IPS-NIHi7 (cell line): ENCODE data around the gene CACNA1H.
"Not testable (repeated sequence)": the region's sequence is repeated elsewhere in the genome, so short reads cannot be mapped to it uniquely, and the experiment has no call there.

ENCODE experiments used
- DNase-seq: peaks from one replicate; pipeline ENCODE4 v3.0.0; 2012; ENCODE audit warnings: mixed read lengths; ENCODE audit errors: extremely low spot score

CACNA1H gene

DNA sequence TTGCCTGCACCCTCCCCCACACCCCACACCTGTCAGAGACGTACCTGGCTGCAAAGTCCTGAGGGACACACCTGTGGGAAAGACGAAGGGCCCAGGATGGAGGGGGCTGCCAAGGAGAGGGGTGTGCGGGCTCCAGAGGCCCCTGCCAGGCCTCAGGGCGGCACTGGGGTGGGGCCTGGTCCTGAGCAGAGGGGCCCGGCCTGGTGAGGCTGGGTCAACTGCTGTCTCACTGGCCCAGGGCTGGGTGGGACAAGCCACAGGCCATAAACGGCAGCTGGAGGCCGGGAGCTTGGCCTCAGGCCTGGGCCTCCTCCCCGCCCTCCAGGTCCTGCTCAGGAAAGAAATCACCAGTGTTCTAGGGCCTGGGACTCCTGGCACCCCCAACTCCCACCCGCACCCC, 71.7 kb downstream of the CACNA1H start:
- no peak for DNase-seq

DNA sequence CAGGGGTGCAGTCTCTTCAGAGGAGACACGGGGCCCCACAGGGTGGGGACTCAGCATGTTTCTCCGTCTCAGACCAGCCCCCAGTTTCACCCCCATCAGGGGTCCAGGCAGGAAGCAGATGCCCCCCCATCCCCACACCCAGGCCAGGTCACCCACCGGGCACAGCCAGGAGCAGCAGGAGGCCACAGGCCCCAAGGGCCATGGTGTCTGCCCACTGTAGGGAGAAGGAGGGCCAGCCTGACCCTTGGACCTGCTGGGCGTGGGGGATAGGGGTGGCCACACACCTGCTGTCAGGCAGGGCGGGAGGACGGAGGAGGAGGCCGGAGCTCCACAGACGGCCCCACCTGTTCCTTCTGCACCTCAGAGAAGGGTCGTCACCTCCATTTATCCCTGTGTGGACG, 72.1 kb downstream of the CACNA1H start, which contains the start of gene TPSG1:
Gene TPSG1 (minus strand): TSS at position 218 of the 401 bp plus-strand sequence. CDS start 16 bp downstream, at position 202.
- no peak for DNase-seq

DNA sequence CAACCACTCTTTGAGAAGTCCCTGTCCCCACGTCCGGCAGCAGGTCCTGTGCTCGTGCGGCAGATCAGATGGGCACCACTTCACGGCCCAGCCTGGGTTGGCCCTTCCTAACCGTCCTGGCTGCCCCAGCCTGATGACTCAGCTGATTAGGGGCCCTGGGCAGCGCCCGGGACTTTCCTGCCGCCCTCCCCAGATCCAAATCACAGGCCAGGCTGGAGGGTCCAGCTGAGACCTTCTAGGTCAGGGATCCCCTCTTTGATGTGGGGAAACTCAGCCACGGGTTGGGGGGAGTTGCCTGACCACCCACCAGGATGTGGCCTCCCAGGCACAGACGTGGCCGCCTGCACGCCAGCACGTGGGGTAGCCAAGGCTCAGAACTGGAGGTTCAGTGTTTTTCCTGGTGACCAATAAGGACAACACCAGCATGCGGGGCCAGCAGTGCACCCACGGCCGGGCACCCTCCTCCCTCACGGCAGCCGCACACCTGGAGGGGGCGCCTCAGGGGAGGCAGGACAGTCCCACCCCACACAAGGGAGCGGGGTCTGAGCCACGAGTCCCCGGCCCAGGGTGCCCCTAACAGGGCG, 72.9 kb downstream of the CACNA1H start:
- not testable (repeated sequence) for DNase-seq

DNA sequence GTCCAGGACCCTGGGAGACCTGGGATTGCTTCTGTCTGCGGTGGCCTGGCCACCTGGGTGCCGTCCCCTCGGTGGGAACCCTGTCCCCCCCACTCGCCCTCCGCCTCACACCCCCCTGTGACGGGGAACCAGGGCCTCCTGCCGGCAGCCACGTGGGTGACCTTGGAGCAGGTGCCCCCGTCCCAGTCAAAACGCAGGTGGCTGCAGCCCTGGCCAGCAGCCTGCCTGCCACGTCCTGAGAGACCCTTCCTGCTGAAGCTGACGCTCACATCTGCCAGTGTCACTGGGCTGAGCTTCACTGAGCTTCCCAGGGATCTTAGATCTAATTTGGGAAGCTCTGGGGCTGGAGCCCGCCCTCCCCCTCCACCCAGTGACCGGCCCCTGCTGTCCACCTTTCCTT, 73.8 kb downstream of the CACNA1H start:
- not testable (repeated sequence) for DNase-seq

DNA sequence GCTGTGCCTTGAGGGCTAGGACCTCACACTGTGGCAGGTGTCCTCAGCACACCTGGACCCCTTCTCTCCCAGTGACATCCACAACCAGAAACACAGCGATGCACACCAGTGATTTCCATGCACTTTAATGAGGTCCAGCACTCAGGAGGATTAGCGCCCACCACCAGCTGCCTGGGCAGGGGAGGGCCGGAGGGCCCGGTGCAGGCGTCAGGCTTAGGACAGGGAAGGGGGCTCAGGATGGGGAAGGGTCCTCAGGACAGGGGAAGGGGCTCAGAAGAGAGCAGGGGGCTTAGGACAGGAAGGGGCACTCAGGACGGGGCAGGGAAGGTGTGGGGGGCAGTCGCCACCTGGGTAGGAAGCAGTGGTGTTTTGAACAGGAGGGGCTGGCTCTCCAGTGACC, 75.3 kb downstream of the CACNA1H start:
- not testable (repeated sequence) for DNase-seq

DNA sequence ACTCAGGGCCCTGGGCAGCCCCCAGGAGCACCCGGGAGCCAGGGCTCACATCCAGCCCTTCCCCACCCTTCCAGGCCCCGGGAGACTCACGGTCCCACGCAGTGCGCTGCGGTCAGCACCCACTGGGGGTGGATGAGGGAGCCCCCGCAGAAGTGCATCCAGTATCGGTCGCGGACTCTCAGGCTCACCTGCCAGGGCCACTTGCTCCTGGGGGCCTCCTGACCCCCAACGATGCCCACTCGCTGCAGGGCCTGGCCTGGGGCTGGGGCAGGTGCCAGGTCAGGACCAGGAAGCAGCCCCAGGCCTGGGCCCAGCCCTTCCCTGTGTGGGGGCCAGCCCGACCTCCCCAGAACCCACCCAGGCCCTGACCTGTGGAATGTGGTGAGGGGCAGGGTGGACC, 76.6 kb downstream of the CACNA1H start:
- not testable (repeated sequence) for DNase-seq

DNA sequence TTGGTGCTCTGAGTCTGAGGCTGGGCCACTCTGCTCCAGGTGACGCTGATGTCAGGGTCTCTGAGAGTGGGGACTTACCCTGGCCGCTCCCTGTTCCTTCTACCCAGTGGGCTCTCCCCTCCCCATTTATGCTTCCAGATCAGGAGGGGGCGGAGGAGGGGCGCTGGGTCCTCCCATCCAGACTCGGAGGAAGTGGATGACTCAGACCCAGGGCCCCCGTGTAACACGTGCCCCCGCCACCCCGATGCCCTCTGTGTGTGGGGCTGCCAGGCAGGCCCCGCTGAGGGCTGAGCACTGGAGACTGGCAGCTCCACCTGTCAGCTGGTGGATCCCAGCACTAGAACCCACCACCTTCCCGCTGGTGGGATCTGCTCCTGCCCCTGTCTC, 77.2 kb downstream of the CACNA1H start, which contains the start of gene TPSB2:
Gene TPSB2 (minus strand): TSS at position 101 of the 387 bp plus-strand sequence. CDS start 233 bp downstream, outside the sequence.
- DNase-seq, result not testable (repeated sequence)

DNA sequence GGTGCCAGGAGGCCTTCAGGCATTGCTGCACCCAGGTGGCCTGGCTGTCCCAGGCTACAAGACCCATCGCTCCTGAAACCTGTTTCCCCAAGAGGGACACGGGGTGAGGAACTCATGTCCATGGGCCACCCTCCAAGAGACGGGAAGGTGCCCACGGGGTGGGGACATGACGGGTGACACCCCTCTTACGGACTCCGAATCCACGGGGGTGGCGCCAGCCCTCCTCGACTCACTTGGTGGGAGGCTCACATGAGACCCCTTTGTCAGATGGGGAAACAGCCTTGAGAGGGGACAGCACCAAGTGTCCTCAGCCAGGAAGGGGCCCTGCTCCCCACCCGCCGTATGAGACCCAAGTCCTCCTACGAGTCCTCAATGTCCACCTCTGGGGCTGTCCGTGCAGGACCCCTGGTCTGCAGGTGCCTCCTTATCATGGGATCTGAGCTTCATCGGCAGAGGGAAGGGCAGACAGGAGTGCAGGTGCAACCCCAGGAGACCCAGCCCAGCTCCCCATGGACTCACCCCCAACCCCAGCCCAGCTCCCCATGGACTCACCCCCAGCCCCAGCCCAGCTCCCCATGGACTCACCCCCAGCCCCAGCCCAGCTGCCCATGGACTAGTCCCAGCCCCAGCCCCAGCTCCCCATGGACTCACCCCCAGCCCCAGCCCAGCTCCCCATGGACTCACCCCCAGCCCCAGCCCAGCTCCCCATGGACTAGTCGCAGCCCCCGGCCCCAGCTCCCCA, 77.7 kb downstream of the CACNA1H start:
- DNase-seq, result not testable (repeated sequence)

DNA sequence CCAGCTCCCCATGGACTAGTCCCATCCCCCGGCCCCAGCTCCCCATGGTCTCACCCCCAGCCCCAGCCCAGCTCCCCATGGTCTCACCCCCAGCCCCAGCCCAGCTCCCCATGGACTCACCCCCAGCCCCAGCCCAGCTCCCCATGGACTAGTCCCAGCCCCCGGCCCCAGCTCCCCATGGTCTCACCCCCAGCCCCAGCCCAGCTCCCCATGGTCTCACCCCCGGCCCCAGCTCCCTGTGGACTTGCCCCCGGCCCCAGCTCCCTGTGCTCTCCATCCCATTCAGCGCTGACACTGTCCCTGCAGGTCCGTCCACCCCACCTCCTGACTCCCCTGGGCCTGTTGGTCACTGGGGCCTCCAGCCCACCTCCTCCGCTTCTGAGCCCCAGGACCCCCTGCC, 78.4 kb downstream of the CACNA1H start:
- not testable (repeated sequence) for DNase-seq

DNA sequence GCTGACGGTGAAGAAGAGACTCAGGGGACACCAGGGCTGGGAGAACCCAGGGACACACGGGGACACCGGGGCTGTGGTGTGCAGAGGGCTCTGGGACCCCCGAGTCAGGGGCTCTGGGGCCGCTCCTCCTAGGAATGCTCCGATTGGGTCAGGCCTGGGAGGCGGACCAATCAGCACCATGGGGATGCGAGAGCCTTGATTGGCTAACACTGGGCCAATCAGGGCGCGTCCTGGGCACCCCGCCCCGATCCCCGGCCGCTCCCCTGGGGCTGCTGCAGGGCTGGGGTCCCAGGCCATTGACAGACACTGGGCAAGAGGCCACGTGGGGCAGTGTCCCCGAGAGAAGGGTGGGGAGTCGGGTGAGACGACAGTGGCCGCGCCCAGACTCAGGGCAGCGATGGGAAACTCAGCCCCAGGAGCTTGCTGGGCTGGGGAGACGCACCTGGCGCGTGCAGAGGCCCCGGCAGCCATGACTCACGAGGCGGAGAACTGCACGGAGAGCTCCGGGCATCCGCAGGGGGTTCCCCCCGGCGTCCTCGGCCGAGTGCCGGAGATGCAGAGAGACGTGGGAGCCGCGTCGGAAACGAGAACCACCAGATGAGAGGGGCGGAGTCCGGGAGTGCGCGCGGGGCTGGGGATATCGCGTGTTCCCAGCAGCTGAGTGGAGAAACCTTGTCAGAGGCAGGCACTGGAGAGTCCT, 79.3 kb downstream of the CACNA1H start:
- DNase-seq, result not testable (repeated sequence)

DNA sequence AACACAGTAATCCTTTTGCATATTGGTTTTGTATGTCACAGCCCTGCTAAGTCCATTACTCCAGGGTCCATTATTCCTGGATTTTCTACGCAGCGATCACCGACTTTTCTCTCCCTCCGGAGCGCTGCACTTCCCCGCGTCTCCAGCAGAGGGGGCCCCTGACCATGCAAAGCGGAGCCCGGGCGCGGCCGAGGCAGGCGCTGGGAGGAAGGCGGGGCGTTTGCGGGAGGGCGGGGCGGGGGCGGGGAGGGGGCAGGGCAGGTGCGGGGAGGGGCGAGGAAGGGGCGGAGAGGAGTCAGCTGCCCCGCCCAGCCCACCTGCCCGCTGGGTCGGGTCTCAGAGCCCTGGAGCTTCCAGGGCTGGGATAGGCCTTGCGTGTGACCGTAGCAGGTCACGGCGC, 83.8 kb downstream of the CACNA1H start:
- not testable (repeated sequence) for DNase-seq

DNA sequence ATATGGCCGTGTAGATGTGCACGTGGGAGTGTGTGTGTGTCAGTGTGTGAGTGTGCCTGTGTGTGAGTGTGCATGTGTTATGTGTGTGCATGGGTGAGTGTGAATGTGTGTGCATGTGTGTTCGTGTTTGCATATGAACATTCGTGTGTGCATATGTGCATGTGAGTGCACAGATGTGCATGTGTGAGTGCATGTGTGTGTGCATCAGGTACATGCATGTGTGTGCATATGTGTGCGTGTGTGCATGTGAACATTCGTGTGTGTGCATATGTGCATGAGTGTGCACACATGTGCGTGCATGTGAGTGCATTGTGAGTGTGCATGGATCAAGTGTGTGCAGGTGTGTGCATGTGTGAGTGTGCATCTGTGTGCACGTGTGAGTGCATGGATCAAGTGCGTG, 85.1 kb downstream of the CACNA1H start:
- DNase-seq, result no peak

DNA sequence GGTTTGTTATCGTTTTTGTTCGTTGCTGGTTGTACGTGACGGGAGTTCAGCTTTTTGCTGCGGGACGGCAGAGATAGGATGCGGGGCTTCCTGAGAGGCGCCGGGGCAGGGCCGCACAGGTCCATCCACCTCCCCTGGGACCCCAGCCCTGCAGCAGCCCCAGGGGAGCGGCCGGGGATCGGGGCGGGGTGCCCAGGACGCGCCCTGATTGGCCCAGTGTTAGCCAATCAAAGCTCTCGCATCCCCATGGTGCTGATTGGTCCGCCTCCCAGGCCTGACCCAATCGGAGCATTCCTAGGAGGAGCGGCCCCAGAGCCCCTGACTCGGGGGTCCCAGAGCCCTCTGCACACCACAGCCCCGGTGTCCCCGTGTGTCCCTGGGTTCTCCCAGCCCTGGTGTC, 86.0 kb downstream of the CACNA1H start:
- not testable (repeated sequence) for DNase-seq

DNA sequence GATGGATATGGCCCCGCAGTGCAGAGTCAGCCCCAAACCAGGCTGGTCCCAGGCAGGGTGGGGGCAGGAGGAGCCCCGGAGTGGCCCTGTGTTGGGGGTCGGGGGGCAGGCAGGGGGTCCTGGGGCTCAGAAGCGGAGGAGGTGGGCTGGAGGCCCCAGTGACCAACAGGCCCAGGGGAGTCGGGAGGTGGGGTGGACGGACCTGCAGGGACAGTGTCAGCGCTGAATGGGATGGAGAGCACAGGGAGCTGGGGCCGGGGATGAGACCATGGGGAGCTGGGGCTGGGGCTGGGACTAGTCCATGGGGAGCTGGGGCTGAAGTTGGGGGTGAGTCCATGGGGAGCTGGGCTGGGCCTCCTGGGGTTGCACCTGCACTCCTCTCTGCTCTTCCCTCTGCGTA, 86.7 kb downstream of the CACNA1H start:
- DNase-seq, result not testable (repeated sequence)

DNA sequence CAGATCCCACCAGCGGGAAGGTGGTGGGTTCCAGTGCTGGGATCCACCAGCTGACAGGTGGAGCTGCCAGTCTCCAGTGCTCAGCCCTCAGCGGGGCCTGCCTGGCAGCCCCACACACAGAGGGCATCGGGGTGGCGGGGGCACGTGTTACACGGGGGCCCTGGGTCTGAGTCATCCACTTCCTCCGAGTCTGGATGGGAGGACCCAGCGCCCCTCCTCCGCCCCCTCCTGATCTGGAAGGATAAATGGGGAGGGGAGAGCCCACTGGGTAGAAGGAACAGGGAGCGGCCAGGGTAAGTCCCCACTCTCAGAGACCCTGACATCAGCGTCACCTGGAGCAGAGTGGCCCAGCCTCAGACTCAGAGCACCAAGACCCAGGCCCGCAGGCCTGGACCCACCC, 87.5 kb downstream of the CACNA1H start, which contains the start of gene TPSAB1:
Gene TPSAB1 (plus strand): TSS at position 270 of the 400 bp plus-strand sequence. CDS start 234 bp downstream, outside the sequence.
- not testable (repeated sequence) for DNase-seq

DNA sequence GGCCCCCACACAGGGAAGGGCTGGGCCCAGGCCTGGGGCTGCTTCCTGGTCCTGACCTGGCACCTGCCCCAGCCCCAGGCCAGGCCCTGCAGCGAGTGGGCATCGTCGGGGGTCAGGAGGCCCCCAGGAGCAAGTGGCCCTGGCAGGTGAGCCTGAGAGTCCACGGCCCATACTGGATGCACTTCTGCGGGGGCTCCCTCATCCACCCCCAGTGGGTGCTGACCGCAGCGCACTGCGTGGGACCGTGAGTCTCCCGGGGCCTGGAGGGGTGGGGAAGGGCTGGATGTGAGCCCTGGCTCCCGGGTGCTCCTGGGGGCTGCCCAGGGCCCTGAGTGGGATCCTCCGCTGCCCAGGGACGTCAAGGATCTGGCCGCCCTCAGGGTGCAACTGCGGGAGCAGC, 88.2 kb downstream of the CACNA1H start:
- not testable (repeated sequence) for DNase-seq

DNA sequence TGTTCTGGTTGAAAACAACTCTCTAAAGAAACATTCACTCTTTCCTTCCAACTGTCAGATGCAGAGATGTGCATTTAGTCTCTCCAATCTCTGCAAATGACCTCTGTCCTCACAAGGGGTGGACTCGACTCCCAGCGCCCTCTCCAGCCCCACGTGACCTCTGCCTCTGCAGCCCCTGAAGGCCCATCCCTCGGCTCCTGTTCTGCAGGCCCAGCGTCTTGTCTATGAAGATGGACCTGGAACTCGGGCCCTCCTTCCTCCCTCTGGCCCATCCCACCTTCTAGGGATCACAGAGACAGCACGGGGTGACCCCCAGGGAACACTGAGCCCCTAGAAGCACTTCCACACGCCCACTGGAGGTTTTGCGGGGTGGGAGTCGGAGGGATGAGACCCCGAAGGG, 90.5 kb downstream of the CACNA1H start:
- DNase-seq, result not testable (repeated sequence)

DNA sequence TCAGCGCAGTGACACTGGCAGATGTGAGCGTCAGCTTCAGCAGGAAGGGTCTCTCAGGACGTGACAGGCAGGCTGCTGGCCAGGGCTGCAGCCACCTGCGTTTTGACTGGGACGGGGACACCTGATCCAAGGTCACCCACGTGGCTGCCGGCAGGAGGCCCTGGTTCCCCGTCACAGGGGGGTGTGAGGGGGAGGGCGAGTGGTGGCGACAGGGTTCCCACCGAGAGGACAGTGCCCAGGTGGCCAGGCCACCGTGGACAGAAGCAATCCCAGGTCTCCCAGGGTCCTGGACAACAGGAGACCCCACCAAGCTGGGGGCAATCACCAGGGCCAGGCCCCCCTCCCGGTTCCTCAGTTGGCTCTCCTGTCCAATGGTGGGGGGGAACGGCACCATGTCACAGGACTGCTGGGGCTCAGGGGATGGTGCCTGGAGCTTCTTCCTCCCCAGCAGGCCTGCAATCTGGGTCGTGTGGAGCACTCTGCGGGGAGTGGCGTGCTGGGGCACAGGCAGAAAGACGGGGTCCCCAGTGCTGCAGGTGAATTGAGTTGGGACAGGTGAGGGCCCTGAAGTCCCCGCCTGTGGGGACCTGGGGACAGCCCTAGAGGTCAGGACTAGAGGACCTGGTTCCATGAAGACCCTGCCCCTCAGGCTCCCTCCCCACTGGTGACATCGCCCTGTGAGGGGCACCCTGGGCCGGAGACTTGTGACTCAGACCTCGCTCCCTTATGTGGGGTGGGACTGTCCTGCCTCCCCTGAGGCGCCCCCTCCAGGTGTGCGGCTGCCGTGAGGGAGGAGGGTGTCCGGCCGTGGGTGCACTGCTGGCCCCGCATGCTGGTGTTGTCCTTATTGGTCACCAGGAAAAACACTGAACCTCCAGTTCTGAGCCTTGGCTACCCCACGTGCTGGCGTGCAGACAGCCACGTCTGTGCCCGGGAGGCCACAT, 91.3 kb downstream of the CACNA1H start:
- not testable (repeated sequence) for DNase-seq

DNA sequence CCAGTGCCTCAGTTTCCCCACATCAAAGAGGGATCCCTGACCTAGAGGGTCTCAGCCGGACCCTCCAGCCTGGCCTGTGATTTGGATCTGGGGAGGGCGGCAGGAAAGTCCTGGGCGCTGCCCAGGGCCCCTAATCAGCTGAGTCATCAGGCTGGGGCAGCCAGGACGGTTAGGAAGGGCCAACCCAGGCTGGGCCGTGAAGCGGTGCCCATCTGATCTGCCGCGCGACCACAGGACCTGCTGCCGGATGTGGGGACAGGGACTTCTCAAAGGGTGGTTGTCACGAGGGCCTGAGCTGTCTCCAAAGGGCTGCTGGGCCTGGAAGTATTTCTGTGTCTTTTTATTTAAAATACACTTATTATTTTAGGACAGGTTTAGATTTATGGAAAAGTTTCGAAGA, 92.0 kb downstream of the CACNA1H start:
- no peak for DNase-seq

DNA sequence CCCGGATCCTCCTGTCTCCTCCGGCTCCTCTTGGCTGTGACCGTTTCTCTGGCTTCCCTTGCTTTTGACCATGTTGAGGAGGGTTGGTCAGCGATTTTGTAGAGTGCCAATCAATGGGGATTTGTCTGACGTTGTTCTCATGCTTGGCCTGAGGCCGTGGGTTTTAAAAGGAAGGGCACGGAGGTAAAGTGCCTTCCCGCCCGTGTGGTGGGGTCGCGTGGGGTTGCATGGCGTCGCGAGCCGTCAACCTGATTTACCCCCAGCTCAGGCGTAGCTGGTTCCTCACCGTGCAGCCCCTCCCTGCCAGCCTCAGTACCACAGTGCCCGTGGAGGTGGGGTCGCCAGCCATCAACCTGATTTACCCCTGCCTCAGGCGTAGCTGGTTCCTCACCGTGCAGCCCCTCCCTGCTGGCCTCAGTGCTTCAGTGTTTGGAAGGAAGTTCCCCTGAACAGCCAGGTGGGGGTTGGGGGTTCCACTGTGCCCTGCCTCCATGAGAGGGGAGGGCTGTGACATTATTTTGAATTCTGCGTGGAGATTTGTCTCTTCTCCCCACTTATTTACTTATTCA, 92.6 kb downstream of the CACNA1H start:
- DNase-seq, result no peak
